Thyroid gland (tissue), 4 donors: ENCODE data around the gene KYNU. TPM values are rescaled to one million over a fixed set of nuclear protein-coding genes. Genes with fewer than 3 reads are reported as not detected.
A peak's percentile ranks its signal among the peaks of the same experiment; 100 is the strongest.

Source experiments
- DNase-seq, 2 donors: peaks; one replicate each; pipeline ENCODE4 v3.0.0-alpha.2; 2019
- H3K27ac ChIP-seq, 3 donors: fragments of 200-600 bp; sonication (generic); 1 replicate in 2 of 3; 2 replicates in 1 of 3; pipeline ENCODE4 v1.5.1; 2016 to 2019; ENCODE audit warnings: mild to moderate bottlenecking in 1 of 3, moderate library complexity in 1 of 3
- H3K27me3 ChIP-seq: fragments of 200-600 bp; sonication (generic); one replicate; pipeline ENCODE4 v1.5.1; 2019
- H3K36me3 ChIP-seq, 2 donors: fragments of 200-600 bp; sonication (generic); one replicate each; pipeline ENCODE4 v1.5.1; 2016 to 2019
- H3K4me1 ChIP-seq, 2 donors: fragments of 200-600 bp; sonication (generic); one replicate each; pipeline ENCODE4 v1.5.1; 2017 to 2019
- H3K4me3 ChIP-seq, 3 donors: fragments of 200-600 bp; sonication (generic); replicated peaks in 1 of 3; 1 replicate in 2 of 3; 2 replicates in 1 of 3; pipeline ENCODE4 v1.5.1; 2016; ENCODE audit warnings: mild to moderate bottlenecking in 1 of 3
- H3K9me3 ChIP-seq: fragments of 200-600 bp; sonication (generic); one replicate; pipeline ENCODE4 v1.5.1; 2017
- CTCF ChIP-seq, 6 experiments: fragments of 200-600 bp in 3 of 6; fragments of 450-650 bp in 3 of 6; sonication (generic) in 3 of 6; IDR thresholded peaks; one replicate each; pipeline ENCODE4 v1.5.1; 2016 to 2019; ENCODE audit warnings: antibody characterized with exemption in 6 of 6, mild to moderate bottlenecking in 2 of 6, inconsistent platforms in 1 of 6, moderate library complexity in 1 of 6
- POLR2A ChIP-seq, 2 donors: fragments of 450-650 bp; IDR thresholded peaks; one replicate each; pipeline ENCODE4 v1.6.1; 2017; ENCODE audit warnings: antibody characterized with exemption in 2 of 2, mild to moderate bottlenecking in 2 of 2, moderate library complexity in 1 of 2
- WGBS, 2 donors: methylation state at CpG; one replicate each; pipeline ENCODE4 v1.1.5; 2017; 5-methylcytosine and 5-hydroxymethylcytosine counted together
- intact Hi-C: fragments of 100-400 bp; cut with DNase I; formaldehyde crosslinking; loops from one replicate; pipeline ENCODE4 v1.15.1; 2023
- total RNA-seq, 4 donors: library from RNA; depleted of rRNA; stranded (reverse); fragments of >200 nt; gene quantifications; one replicate each; pipeline ENCODE4 v1.2.3, GENCODE V29; 2016

Gene KYNU
- total RNA-seq, 4 donors from 2014 or later: 0.93 to 7.8 (median 4.5) TPM

- no peak overlapping the region for H3K27ac ChIP-seq
- intact Hi-C loops: no loop called here
- DNase-seq: no peak
- H3K4me3 ChIP-seq: no peak overlapping the region
- H3K9me3 ChIP-seq: no peaks in the 10 kb centered on the region
- TF ChIP-seq CTCF (IDR thresholded peaks at IDR 0.05): peak in 4 of 6 experiments; percentile 16 to 56 (median 21)
- TF ChIP-seq POLR2A (IDR thresholded peaks at IDR 0.05): no peak
- H3K27me3 ChIP-seq: no peaks in the 10 kb centered on the region
- no peaks in the 10 kb centered on the region for H3K36me3 ChIP-seq
- no peaks in the 10 kb centered on the region for H3K4me1 ChIP-seq
These were observed 103.0 kb downstream of the KYNU start for GRCh38 chr2:142980246-142981068.

GRCh38 chr2:142981069-142981378 lies 103.6 kb downstream of the KYNU start:
- Histone ChIP-seq H3K4me1 (no peaks in the 10 kb centered on the region), H3K27ac (no peak overlapping the region), H3K36me3 (no peaks in the 10 kb centered on the region), H3K9me3 (no peaks in the 10 kb centered on the region), H3K27me3 (no peaks in the 10 kb centered on the region), H3K4me3 (no peak overlapping the region)
- WGBS, 2 donors: 0 to 3% methylated on average over 1 of the region's 1 CpG
- no peak for DNase-seq
- intact Hi-C loops: no loop called here
- TF ChIP-seq CTCF (IDR thresholded peaks at IDR 0.05) (no peak), POLR2A (IDR thresholded peaks at IDR 0.05) (no peak)

GRCh38 chr2:142981756-142982155 lies 104.3 kb downstream of the KYNU start:
- DNase-seq: no peak
- Histone ChIP-seq H3K36me3 (no peaks in the 10 kb centered on the region), H3K27ac (no peak overlapping the region), H3K9me3 (no peaks in the 10 kb centered on the region), H3K4me3 (no peak overlapping the region), H3K27me3 (no peaks in the 10 kb centered on the region), H3K4me1 (no peaks in the 10 kb centered on the region)
- intact Hi-C loops: no loop called here
- 85 to 87% methylated on average over 3 of the region's 3 CpGs for WGBS, 2 donors
- no peak for TF ChIP-seq CTCF (IDR thresholded peaks at IDR 0.05)
- TF ChIP-seq POLR2A (IDR thresholded peaks at IDR 0.05): no peak

- Histone ChIP-seq H3K36me3 (no peaks in the 10 kb centered on the region), H3K9me3 (no peaks in the 10 kb centered on the region), H3K4me1 (no peaks in the 10 kb centered on the region), H3K4me3 (no peak overlapping the region), H3K27ac (no peak overlapping the region), H3K27me3 (no peaks in the 10 kb centered on the region)
- intact Hi-C loops: no loop called here
- WGBS, 2 donors: 88 to 93% methylated on average over 1 of the region's 1 CpG
- TF ChIP-seq POLR2A (IDR thresholded peaks at IDR 0.05) (no peak), CTCF (IDR thresholded peaks at IDR 0.05) (no peak)
- no peak for DNase-seq
These were observed 105.7 kb downstream of the KYNU start for GRCh38 chr2:142983174-142983573.

GRCh38 chr2:142984657-142985056 lies 107.2 kb downstream of the KYNU start:
- WGBS, 2 donors: 95 to 100% methylated on average over 2 of the region's 2 CpGs
- Histone ChIP-seq H3K27me3 (no peaks in the 10 kb centered on the region), H3K9me3 (no peaks in the 10 kb centered on the region), H3K4me1 (no peaks in the 10 kb centered on the region), H3K4me3 (no peak overlapping the region), H3K36me3 (no peaks in the 10 kb centered on the region), H3K27ac (no peak overlapping the region)
- no peak for DNase-seq
- no peak for TF ChIP-seq POLR2A (IDR thresholded peaks at IDR 0.05)
- TF ChIP-seq CTCF (IDR thresholded peaks at IDR 0.05): no peak
- intact Hi-C loops: no loop called here
